PC-9 (cell line): ENCODE data around the gene DIP2C. TPM values are rescaled to one million over a fixed set of nuclear protein-coding genes. Genes with fewer than 3 reads are reported as not detected.

Experiments used
- BruUV-seq: library from RNA; stranded (reverse); fragments of 400-500 nt; replicated peaks from 2 replicates; lab custom pipeline; 2021; lab: Mats Ljungman, UMichigan
- CTCF ChIA-PET: fragments of 300-600 bp; sonication (Branson Sonifier 250); formaldehyde crosslinking; loops from one replicate; lab custom pipeline; 2022; ENCODE audit warnings: antibody characterized with exemption; lab: Charles Lee
- POLR2A ChIA-PET: fragments of 300-600 bp; sonication (Branson Sonifier 250); formaldehyde crosslinking; loops from one replicate; lab custom pipeline; 2022; ENCODE audit warnings: antibody characterized with exemption; ENCODE audit not compliant: unreplicated experiment; lab: Charles Lee
- DNase-seq, 2 experiments: peaks; one replicate each; pipeline versions ENCODE4 v3.0.0 to v3.0.0-alpha.2; 2015 to 2022; ENCODE audit warnings: mixed read lengths in 1 of 2
- H2AFZ ChIP-seq: fragments of 200-600 bp; sonication (generic); 2 replicates; pipeline ENCODE4 v1.8.1; 2017; ENCODE audit warnings: antibody characterized with exemption
- H3F3A ChIP-seq: fragments of 200-600 bp; sonication (generic); 2 replicates; pipeline ENCODE4 v1.8.1; 2017; ENCODE audit warnings: antibody characterized with exemption, mild to moderate bottlenecking, low read depth; ENCODE audit not compliant: insufficient read depth
- H3K27ac ChIP-seq: fragments of 200-600 bp; sonication (generic); 2 replicates; pipeline ENCODE4 v1.6.1; 2016; ENCODE audit warnings: mixed run types
- H3K27me3 ChIP-seq: fragments of 200-600 bp; sonication (generic); 2 replicates; pipeline ENCODE4 v1.6.1; 2016; ENCODE audit warnings: low read depth, mixed run types; ENCODE audit not compliant: insufficient read depth
- H3K36me3 ChIP-seq: fragments of 200-600 bp; sonication (generic); 2 replicates; pipeline ENCODE4 v1.6.1; 2016; ENCODE audit warnings: low read depth, mixed run types
- H3K4me1 ChIP-seq: fragments of 200-600 bp; sonication (generic); replicated peaks from 2 replicates; pipeline ENCODE4 v1.6.1; 2016; ENCODE audit warnings: mixed run types; ENCODE audit not compliant: insufficient read depth
- H3K4me2 ChIP-seq: fragments of 200-600 bp; sonication (generic); 2 replicates; pipeline ENCODE4 v1.6.1; 2017; ENCODE audit warnings: mixed run types
- H3K4me3 ChIP-seq: fragments of 200-600 bp; sonication (generic); 2 replicates; pipeline ENCODE4 v1.6.1; 2016; ENCODE audit warnings: mixed run types
- H3K79me2 ChIP-seq: fragments of 200-600 bp; sonication (generic); 2 replicates; pipeline ENCODE4 v1.6.1; 2017; ENCODE audit warnings: low read depth, mixed run types
- H3K9me2 ChIP-seq: fragments of 200-600 bp; sonication (generic); 2 replicates; pipeline ENCODE4 v1.8.1; 2017; ENCODE audit warnings: mild to moderate bottlenecking; ENCODE audit not compliant: insufficient read depth
- H3K9me3 ChIP-seq: fragments of 200-600 bp; sonication (generic); 2 replicates; pipeline ENCODE4 v1.8.1; 2016; ENCODE audit warnings: low read depth; ENCODE audit not compliant: insufficient read depth
- H4K20me1 ChIP-seq: fragments of 200-600 bp; sonication (generic); 2 replicates; pipeline ENCODE4 v1.8.1; 2017; ENCODE audit not compliant: insufficient read depth
- EZH2 ChIP-seq: fragments of 200-600 bp; sonication (generic); IDR thresholded peaks from 2 replicates; pipeline ENCODE4 v1.8.0; 2017; ENCODE audit warnings: antibody characterized with exemption, low read depth
- intact Hi-C: fragments of 100-400 bp; cut with micrococcal nuclease; formaldehyde crosslinking; loops from one replicate; pipeline ENCODE4 v1.10.0; 2022; ENCODE audit not compliant: unreplicated experiment
- total RNA-seq: library from RNA; stranded (reverse); gene quantifications from 2 replicates; pipeline ENCODE4 v1.2.3, GENCODE V29; 2021
- TF ChIP-seq, protein P1 (sequence below): fragments of 200-600 bp; sonication (generic); conservative IDR thresholded peaks from 2 replicates; pipeline ENCODE4 v1.6.1; 2017; ENCODE audit warnings: mixed run types, antibody characterized with exemption, mild to moderate bottlenecking, moderate library complexity

DIP2C gene
- total RNA-seq, 1 experiment from 2014 or later: 0.83 TPM

GRCh38 chr10:504121-504611 is 185.3 kb downstream of the DIP2C start:
- DNase-seq: no peak
- BruUV-seq: no TSS peak
- no peak overlapping the region for H3K27ac ChIP-seq
- intact Hi-C loops: no loop called here
- ChIA-PET POLR2A (no interaction called here), CTCF (no interaction called here)
- no peaks in the 10 kb centered on the region for H3F3A ChIP-seq
- no peak overlapping the region for H3K4me2 ChIP-seq
- H3K9me2 ChIP-seq: no peaks in the 10 kb centered on the region
- peaks cover 61% of the 10 kb centered on the region for H3K27me3 ChIP-seq
- no peaks in the 10 kb centered on the region for H3K79me2 ChIP-seq
- H3K4me1 ChIP-seq: no peaks in the 10 kb centered on the region
- no peak overlapping the region for H3K4me3 ChIP-seq
- TF ChIP-seq, protein P1, sequence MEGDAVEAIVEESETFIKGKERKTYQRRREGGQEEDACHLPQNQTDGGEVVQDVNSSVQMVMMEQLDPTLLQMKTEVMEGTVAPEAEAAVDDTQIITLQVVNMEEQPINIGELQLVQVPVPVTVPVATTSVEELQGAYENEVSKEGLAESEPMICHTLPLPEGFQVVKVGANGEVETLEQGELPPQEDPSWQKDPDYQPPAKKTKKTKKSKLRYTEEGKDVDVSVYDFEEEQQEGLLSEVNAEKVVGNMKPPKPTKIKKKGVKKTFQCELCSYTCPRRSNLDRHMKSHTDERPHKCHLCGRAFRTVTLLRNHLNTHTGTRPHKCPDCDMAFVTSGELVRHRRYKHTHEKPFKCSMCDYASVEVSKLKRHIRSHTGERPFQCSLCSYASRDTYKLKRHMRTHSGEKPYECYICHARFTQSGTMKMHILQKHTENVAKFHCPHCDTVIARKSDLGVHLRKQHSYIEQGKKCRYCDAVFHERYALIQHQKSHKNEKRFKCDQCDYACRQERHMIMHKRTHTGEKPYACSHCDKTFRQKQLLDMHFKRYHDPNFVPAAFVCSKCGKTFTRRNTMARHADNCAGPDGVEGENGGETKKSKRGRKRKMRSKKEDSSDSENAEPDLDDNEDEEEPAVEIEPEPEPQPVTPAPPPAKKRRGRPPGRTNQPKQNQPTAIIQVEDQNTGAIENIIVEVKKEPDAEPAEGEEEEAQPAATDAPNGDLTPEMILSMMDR: no peak
- no peak for TF ChIP-seq EZH2
- no peaks in the 10 kb centered on the region for H3K9me3 ChIP-seq
- no peaks in the 10 kb centered on the region for H4K20me1 ChIP-seq
- H2AFZ ChIP-seq: no peak overlapping the region
- no peaks in the 10 kb centered on the region for H3K36me3 ChIP-seq

GRCh38 chr10:501596-501995 is 187.9 kb downstream of the DIP2C start:
- Histone ChIP-seq H2AFZ (no peak overlapping the region), H3K36me3 (no peaks in the 10 kb centered on the region), H3K79me2 (no peaks in the 10 kb centered on the region), H3K27me3 (peaks cover 78% of the 10 kb centered on the region), H3F3A (no peaks in the 10 kb centered on the region), H3K4me3 (no peak overlapping the region), H4K20me1 (no peaks in the 10 kb centered on the region), H3K27ac (no peak overlapping the region), H3K4me2 (no peak overlapping the region), H3K9me2 (no peaks in the 10 kb centered on the region), H3K9me3 (no peaks in the 10 kb centered on the region), H3K4me1 (no peaks in the 10 kb centered on the region)
- TF ChIP-seq, protein P1: no peak
- TF ChIP-seq EZH2: no peak
- no TSS peak for BruUV-seq
- POLR2A ChIA-PET: no interaction called here
- CTCF ChIA-PET: no interaction called here
- intact Hi-C loops: no loop called here
- DNase-seq: no peak

DNA sequence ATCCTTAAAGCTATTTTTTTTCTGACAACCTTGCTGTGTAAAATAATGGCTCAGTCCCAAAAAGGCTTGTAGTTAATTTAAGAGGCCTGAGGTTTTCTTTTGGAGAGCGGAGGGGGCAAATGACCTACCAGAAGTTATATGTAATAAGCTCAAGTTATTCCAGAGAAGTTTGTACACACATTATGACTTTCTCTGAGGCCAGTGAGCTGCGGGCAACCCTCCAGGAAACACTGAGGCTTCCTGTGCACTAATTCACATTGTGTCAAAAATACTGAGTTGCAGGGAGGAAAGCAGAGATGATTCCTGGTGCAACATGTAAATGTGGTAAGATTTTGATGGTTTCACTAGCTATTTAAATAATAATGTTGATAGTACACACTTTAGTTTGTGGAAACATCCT is 188.6 kb downstream of the DIP2C start:
- POLR2A ChIA-PET: no interaction called here
- no peak for DNase-seq
- H3K79me2 ChIP-seq: no peaks in the 10 kb centered on the region
- CTCF ChIA-PET: no interaction called here
- H4K20me1 ChIP-seq: no peaks in the 10 kb centered on the region
- no peak overlapping the region for H3K4me2 ChIP-seq
- no peaks in the 10 kb centered on the region for H3K9me2 ChIP-seq
- H3K27me3 ChIP-seq: peaks cover 75% of the 10 kb centered on the region
- no peaks in the 10 kb centered on the region for H3F3A ChIP-seq
- TF ChIP-seq EZH2: no peak
- TF ChIP-seq, protein P1: no peak
- no peak overlapping the region for H3K4me3 ChIP-seq
- no peaks in the 10 kb centered on the region for H3K9me3 ChIP-seq
- H3K36me3 ChIP-seq: no peaks in the 10 kb centered on the region
- intact Hi-C loops: no loop called here
- BruUV-seq: no TSS peak
- H3K27ac ChIP-seq: no peak overlapping the region
- no peaks in the 10 kb centered on the region for H3K4me1 ChIP-seq
- no peak overlapping the region for H2AFZ ChIP-seq
